ENCODE results near the gene NSMCE1. TPM values are rescaled to one million over a fixed set of nuclear protein-coding genes. Genes with fewer than 3 reads are reported as not detected.
A peak's percentile ranks its signal among the peaks of the same experiment; 100 is the strongest.

NSMCE1 gene
- total RNA-seq, 1 donor from 2014 or later = 21.2 TPM

DNA sequence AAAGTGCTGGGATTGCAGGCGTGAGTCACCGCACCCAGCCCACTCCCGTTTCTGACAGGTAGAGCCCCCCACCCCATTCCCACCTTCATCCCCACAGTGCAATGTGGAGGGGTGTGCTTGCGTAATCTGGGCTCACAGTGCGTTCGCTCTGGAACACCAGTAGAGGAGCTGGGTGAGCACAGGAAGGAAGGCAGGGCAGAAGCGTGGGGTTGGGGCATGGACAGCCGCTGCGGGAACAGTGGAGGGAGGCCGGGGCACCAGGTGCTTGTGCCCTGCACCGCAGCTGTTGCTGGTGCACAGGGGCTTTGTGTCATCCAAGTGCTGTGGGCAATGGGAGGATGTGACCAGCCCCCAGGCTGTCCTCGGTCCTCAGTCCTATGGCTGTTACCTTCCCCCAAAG lies 40.5 kb downstream of the NSMCE1 start:
- H3K36me3 Mint-ChIP-seq (ENCODE audit: low read depth) = peaks cover 2% of the 10 kb centered on the region
- no peak overlapping the region for H3K27ac Mint-ChIP-seq (ENCODE audit: unreplicated experiment)
- TF ChIP-seq, protein P1, sequence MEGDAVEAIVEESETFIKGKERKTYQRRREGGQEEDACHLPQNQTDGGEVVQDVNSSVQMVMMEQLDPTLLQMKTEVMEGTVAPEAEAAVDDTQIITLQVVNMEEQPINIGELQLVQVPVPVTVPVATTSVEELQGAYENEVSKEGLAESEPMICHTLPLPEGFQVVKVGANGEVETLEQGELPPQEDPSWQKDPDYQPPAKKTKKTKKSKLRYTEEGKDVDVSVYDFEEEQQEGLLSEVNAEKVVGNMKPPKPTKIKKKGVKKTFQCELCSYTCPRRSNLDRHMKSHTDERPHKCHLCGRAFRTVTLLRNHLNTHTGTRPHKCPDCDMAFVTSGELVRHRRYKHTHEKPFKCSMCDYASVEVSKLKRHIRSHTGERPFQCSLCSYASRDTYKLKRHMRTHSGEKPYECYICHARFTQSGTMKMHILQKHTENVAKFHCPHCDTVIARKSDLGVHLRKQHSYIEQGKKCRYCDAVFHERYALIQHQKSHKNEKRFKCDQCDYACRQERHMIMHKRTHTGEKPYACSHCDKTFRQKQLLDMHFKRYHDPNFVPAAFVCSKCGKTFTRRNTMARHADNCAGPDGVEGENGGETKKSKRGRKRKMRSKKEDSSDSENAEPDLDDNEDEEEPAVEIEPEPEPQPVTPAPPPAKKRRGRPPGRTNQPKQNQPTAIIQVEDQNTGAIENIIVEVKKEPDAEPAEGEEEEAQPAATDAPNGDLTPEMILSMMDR (IDR thresholded peaks at IDR 0.05) = no peak
- peak; percentile 80 for DNase-seq (ENCODE audit: low spot score)
- H3K27me3 Mint-ChIP-seq (ENCODE audit: low read depth) = no peaks in the 10 kb centered on the region
- no peaks in the 10 kb centered on the region for H3K9me3 Mint-ChIP-seq (ENCODE audit: low read depth)
- H3K4me1 Mint-ChIP-seq (ENCODE audit: low read depth) = peaks cover 12% of the 10 kb centered on the region
- no peak overlapping the region for H3K4me3 Mint-ChIP-seq (ENCODE audit: unreplicated experiment)

DNA sequence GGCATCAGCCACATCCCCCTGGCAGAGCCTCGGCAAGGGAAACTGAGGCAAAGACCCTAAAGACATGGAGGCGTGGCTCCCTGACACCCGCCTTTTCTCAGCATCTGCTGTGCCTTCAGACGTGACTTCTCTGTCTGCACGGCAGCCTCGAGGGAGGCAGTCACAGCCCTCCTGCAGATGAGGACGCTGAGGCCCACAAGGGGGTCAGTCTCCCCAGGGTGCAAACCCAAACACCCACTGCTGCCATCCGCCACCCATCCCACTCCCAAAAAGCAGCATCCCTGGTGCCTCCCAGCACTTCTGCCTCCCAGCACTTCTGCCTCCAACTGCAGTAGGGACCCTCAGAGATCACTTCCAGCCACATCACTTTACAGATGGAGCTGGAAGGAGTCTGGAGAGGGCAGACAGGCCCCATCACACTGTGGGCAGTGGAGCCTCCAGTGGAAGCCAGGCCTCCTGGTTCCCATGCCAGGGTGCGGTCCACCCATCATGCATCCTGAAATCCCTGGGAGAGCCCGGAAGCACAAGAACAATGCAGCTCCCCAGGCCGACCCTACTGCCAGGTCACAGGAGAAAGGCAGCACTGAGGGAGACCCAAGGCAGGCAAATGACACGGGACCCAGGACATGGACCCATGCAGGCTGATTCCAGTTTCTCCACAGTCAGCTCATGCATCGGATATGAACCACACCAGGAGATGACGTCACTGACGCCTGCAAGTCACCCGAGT lies 41.4 kb downstream of the NSMCE1 start:
- H3K9me3 Mint-ChIP-seq (ENCODE audit: low read depth) = no peaks in the 10 kb centered on the region
- H3K36me3 Mint-ChIP-seq (ENCODE audit: low read depth) = peaks cover 2% of the 10 kb centered on the region
- H3K27ac Mint-ChIP-seq (ENCODE audit: unreplicated experiment) = no peak overlapping the region
- no peaks in the 10 kb centered on the region for H3K27me3 Mint-ChIP-seq (ENCODE audit: low read depth)
- TF ChIP-seq, protein P1 (IDR thresholded peaks at IDR 0.05) = no peak
- DNase-seq (ENCODE audit: low spot score) = no peak
- H3K4me3 Mint-ChIP-seq (ENCODE audit: unreplicated experiment) = no peak overlapping the region
- peaks cover 18% of the 10 kb centered on the region for H3K4me1 Mint-ChIP-seq (ENCODE audit: low read depth)

DNA sequence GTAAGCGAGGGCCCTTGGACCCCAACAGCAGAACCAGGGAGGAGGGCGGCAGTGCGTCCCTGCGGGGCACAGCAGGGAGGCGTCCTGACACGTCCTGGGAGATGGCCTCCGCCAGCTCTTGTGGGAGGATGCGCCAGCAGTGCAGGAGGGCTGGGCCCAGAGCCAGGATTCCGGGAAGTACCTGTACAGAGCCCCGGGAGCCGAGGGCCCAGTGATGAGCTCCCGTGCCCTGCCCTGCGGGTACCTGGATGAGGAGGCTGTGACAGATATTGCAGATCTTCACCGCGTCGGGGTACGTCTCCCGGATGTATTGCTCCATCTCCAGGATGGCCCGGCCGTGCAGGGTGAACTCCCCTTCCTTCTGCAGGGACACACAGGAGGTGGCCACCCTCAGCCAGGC lies 42.1 kb downstream of the NSMCE1 start:
- peaks cover 18% of the 10 kb centered on the region for H3K4me1 Mint-ChIP-seq (ENCODE audit: low read depth)
- H3K4me3 Mint-ChIP-seq (ENCODE audit: unreplicated experiment) = no peak overlapping the region
- no peaks in the 10 kb centered on the region for H3K9me3 Mint-ChIP-seq (ENCODE audit: low read depth)
- DNase-seq (ENCODE audit: low spot score) = peak; percentile 90
- TF ChIP-seq, protein P1 (IDR thresholded peaks at IDR 0.05) = no peak
- no peak overlapping the region for H3K27ac Mint-ChIP-seq (ENCODE audit: unreplicated experiment)
- H3K36me3 Mint-ChIP-seq (ENCODE audit: low read depth) = no peaks in the 10 kb centered on the region
- no peaks in the 10 kb centered on the region for H3K27me3 Mint-ChIP-seq (ENCODE audit: low read depth)

DNA sequence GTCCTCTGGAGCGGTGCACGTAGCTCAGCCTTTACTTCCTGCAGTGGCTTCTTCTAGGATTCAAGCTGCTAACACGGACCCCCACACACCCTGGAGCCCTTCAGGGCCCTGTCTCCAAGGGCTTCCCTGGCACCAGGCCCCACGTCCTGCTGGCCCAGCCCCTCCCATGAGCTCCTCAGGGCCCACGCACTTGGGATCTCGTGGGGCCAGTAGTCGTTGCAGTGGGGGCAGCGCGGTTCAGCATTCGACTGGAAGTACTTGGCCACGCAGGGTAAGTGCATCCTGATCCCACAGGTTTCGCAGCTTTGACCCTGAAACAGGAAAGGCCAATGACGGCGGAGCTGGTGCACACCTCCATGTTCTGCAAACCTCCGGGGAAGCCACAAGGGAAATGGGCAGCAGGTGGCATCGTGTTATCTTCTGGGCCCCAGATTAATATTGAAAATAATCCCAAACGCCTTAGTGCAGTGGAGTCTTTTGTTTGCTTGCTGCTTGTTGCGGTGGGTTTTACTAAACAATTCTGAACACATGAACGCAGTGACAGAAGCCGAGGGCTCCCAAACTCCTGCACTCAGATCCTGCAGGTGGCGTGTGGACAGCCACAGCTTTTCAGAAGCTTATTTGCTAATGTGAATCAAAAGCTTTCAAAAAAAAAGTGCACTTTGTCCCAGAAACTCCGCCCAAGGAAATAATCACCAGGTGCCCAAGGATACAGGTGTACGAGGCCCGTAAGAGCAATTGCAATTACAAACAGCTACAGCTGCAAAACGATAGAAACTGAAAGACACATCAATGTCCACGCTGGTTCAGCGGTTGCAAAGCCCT lies 42.8 kb downstream of the NSMCE1 start:
- H3K27me3 Mint-ChIP-seq (ENCODE audit: low read depth) = no peaks in the 10 kb centered on the region
- TF ChIP-seq, protein P1 (IDR thresholded peaks at IDR 0.05) = no peak
- no peak overlapping the region for H3K27ac Mint-ChIP-seq (ENCODE audit: unreplicated experiment)
- peak; percentile 75 for DNase-seq (ENCODE audit: low spot score)
- no peak overlapping the region for H3K4me3 Mint-ChIP-seq (ENCODE audit: unreplicated experiment)
- peaks cover 18% of the 10 kb centered on the region for H3K4me1 Mint-ChIP-seq (ENCODE audit: low read depth)
- H3K36me3 Mint-ChIP-seq (ENCODE audit: low read depth) = no peaks in the 10 kb centered on the region
- no peaks in the 10 kb centered on the region for H3K9me3 Mint-ChIP-seq (ENCODE audit: low read depth)

DNA sequence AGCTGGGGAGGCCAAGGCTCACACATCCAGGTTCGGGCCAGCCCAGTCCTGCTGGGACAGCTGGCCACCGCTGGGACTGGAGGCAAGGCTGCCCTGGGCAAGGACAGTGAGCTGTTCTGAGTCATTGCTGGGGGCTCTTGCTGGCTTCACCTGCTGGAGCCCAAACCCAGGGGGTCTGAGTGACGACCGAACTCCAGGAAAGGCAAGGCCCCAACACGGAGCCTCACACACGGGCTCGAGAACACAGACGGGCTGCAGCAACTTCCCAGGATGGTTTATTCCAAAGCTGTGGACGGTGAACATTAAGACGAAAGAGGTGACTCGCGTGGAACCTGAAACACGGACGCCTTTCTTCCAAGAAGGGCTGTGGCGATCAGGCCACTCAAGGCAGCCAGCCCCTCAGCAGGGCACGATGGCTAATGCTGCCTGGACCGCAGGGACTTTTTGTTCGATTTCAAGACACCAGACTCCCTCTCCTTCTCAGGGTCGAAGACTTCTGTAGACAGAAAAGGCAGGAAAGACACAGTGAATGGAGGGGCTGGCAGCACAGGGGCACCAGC lies 43.8 kb downstream of the NSMCE1 start:
- Mint-ChIP-seq H3K27ac (ENCODE audit: unreplicated experiment) (no peak overlapping the region), H3K9me3 (ENCODE audit: low read depth) (no peaks in the 10 kb centered on the region), H3K4me3 (ENCODE audit: unreplicated experiment) (no peak overlapping the region), H3K27me3 (ENCODE audit: low read depth) (no peaks in the 10 kb centered on the region), H3K36me3 (ENCODE audit: low read depth) (no peaks in the 10 kb centered on the region), H3K4me1 (ENCODE audit: low read depth) (peaks cover 18% of the 10 kb centered on the region)
- no peak for DNase-seq (ENCODE audit: low spot score)
- TF ChIP-seq, protein P1 (IDR thresholded peaks at IDR 0.05) = no peak
